ENCODE measurements around the gene CAMK2B. TPM values are rescaled to one million over a fixed set of nuclear protein-coding genes. Genes with fewer than 3 reads are reported as not detected.

Gene CAMK2B
- total and polyA plus RNA-seq, 2 experiments from 2014 or later, result not detected

GRCh38 chr7:44217223-44217714, 108.1 kb downstream of the CAMK2B start (continued):
- TF ChIP-seq ZNF462 (CRISPR knock-in tag; IDR thresholded peaks at IDR 0.05) (no peak), CREB1 (CRISPR knock-in tag; IDR thresholded peaks at IDR 0.05; ENCODE audit: low read depth) (no peak), EZH2phosphoT487 (IDR thresholded peaks at IDR 0.05; ENCODE audit: unreplicated experiment) (no peak)

- H3K9me3 Mint-ChIP-seq, result no peaks in the 10 kb centered on the region
- DNase-seq (ENCODE audit: low spot score) (no peak), ATAC-seq (no peak)
- Histone ChIP-seq H3K36me3 (ENCODE audit: insufficient read depth) (no peaks in the 10 kb centered on the region), H4K20me1 (replicated peaks; ENCODE audit: insufficient read depth) (0 out of 2 replicates have a peak, but pooled peaks cover 3% of the 10 kb centered on the region), H3K4me3 (no peak overlapping the region), H3K4me1 (ENCODE audit: insufficient read depth) (peaks cover 13% of the 10 kb centered on the region), H3K27me3 (ENCODE audit: insufficient read depth) (no peaks in the 10 kb centered on the region), H3F3A (replicated peaks; ENCODE audit: low read depth) (no peaks in the 10 kb centered on the region), H3K79me2 (replicated peaks; ENCODE audit: insufficient read depth) (no peaks in the 10 kb centered on the region), H3K27ac (ENCODE audit: low read depth) (no peak overlapping the region), H3K9me2 (ENCODE audit: insufficient read depth) (no peaks in the 10 kb centered on the region), H3K4me2 (no peak overlapping the region), H2AFZ (no peak overlapping the region)
- H3K4me3 Mint-ChIP-seq, result no peak overlapping the region
- H3K27ac Mint-ChIP-seq, result peak overlapping the region; percentile 60; the same call in 1 of the 2 replicates
- TF ChIP-seq ZNF331 (CRISPR knock-in tag; IDR thresholded peaks at IDR 0.05; ENCODE audit: low read depth), result no peak
- no peak for TF ChIP-seq POLR2AphosphoS5 (IDR thresholded peaks at IDR 0.05; ENCODE audit: low read depth)
- H3K27me3 Mint-ChIP-seq (ENCODE audit: insufficient read depth, low read depth, poor library complexity), result peaks cover 4% of the 10 kb centered on the region
- peaks cover 40% of the 10 kb centered on the region for H3K4me1 Mint-ChIP-seq
- H3K36me3 Mint-ChIP-seq (ENCODE audit: low read depth), result peaks cover 9% of the 10 kb centered on the region; the same call in 2 of the 3 replicates
Measured at GRCh38 chr7:44216521-44217222, 108.7 kb downstream of the CAMK2B start.

Measured in GM23338 (cell line).